DMS153 (cell line): ENCODE data around the gene CKMT1B.
"Not testable (repeated sequence)": the region's sequence is repeated elsewhere in the genome, so short reads cannot be mapped to it uniquely, and the experiment has no call there.

Experiments
- DNase-seq: peaks from one replicate; lab custom pipeline; 2025; lab: John Stamatoyannopoulos, UW

The CKMT1B gene

GRCh38 chr15:43638464-43639204, 44.8 kb downstream of the CKMT1B start:
- DNase-seq: not testable (repeated sequence)
